Transverse colon (tissue), 4 donors: Measurements from ENCODE around the gene CD226. TPM values are rescaled to one million over a fixed set of nuclear protein-coding genes. Genes with fewer than 3 reads are reported as not detected.
"Not testable (repeated sequence)": the region's sequence is repeated elsewhere in the genome, so short reads cannot be mapped to it uniquely, and the experiment has no call there.

Experiments
- DNase-seq: peaks from one replicate; pipeline ENCODE4 v3.0.0-alpha.2; 2019
- H3K27ac ChIP-seq, 4 donors: fragments of 200-600 bp; sonication (generic); 2 replicates each; pipeline ENCODE4 v1.5.1; 2016 to 2018; ENCODE audit warnings: inconsistent platforms in 4 of 4
- H3K27me3 ChIP-seq: fragments of 200-600 bp; sonication (generic); 2 replicates; pipeline ENCODE4 v1.5.1; 2017; ENCODE audit warnings: inconsistent platforms
- H3K36me3 ChIP-seq, 4 donors: fragments of 200-600 bp; sonication (generic); 2 replicates each; pipeline ENCODE4 v1.5.1; 2017 to 2019; ENCODE audit warnings: inconsistent platforms in 4 of 4
- H3K4me1 ChIP-seq, 4 donors: fragments of 200-600 bp; sonication (generic); 2 replicates each; pipeline ENCODE4 v1.5.1; 2017 to 2020; ENCODE audit warnings: inconsistent platforms in 4 of 4
- H3K4me3 ChIP-seq, 4 donors: fragments of 200-600 bp; sonication (generic); 1 replicate in 1 of 4; 2 replicates in 3 of 4; pipeline versions ENCODE4 v1.5.1 to v1.6.1; 2017 to 2019; ENCODE audit warnings: inconsistent platforms in 4 of 4
- H3K9me3 ChIP-seq, 2 donors: fragments of 200-600 bp; sonication (generic); 2 replicates each; pipeline ENCODE4 v1.5.1; 2017 to 2019; ENCODE audit warnings: inconsistent platforms in 2 of 2
- EP300 ChIP-seq: sonication (generic); formaldehyde crosslinking; IDR thresholded peaks from one replicate; pipeline ENCODE4 v1.6.1; 2017; ENCODE audit warnings: antibody characterized with exemption, low read depth
- POLR2A ChIP-seq: fragments of 450-650 bp; IDR thresholded peaks from one replicate; pipeline ENCODE4 v1.6.1; 2016; ENCODE audit warnings: antibody characterized with exemption, mild to moderate bottlenecking, moderate library complexity
- POLR2AphosphoS5 ChIP-seq, 3 donors: sonication (generic); formaldehyde crosslinking; IDR thresholded peaks; one replicate each; pipeline ENCODE4 v1.6.1; 2016; ENCODE audit warnings: antibody characterized with exemption in 3 of 3
- WGBS, 2 donors: methylation state at CpG; one replicate each; pipeline ENCODE4 v1.1.5; 2018; ENCODE audit warnings: low coverage in 1 of 2; 5-methylcytosine and 5-hydroxymethylcytosine counted together
- in situ Hi-C, 4 donors: fragments of 200-750 bp; cut with MboI; loops; one replicate each; pipeline versions ENCODE4 v1.15.0 to v1.15.1; 2017; ENCODE audit warnings: low sequenced_read_pairs in 3 of 4, low pct_ligation_motif_present in 1 of 4, low pct_unique_long_range_greater_than_20kb in 1 of 4
- intact Hi-C: fragments of 100-400 bp; cut with DNase I; formaldehyde crosslinking; loops from one replicate; pipeline ENCODE4 v1.15.1; 2023; ENCODE audit warnings: low total_unique reads
- total RNA-seq, 4 donors: library from RNA; depleted of rRNA; stranded (reverse); fragments of >200 nt; gene quantifications; one replicate each; pipeline ENCODE4 v1.1.0, GENCODE V29; 2016
- TF ChIP-seq, protein P1 (sequence below), 5 experiments: fragments of 200-600 bp in 3 of 5; fragments of 450-650 bp in 2 of 5; sonication (generic) in 3 of 5; IDR thresholded peaks; 1 replicate in 2 of 5; 2 replicates in 3 of 5; pipeline ENCODE4 v1.5.1; 2016 to 2017; ENCODE audit warnings: antibody characterized with exemption in 5 of 5, inconsistent platforms in 3 of 5, mild to moderate bottlenecking in 2 of 5, moderate library complexity in 1 of 5

The CD226 gene
- total RNA-seq, 4 donors from 2014 or later: 0.96 to 16.8 (median 4.0) TPM

- 80 to 89% methylated on average over 1 to 2 of the region's 2 CpGs for WGBS, 2 donors
- Histone ChIP-seq H3K27me3 (no peaks in the 10 kb centered on the region), H3K27ac (no peak overlapping the region), H3K36me3 (no peaks in the 10 kb centered on the region), H3K4me3 (no peak overlapping the region), H3K9me3 (no peaks in the 10 kb centered on the region), H3K4me1 (no peaks in the 10 kb centered on the region)
- no peak for DNase-seq
- intact Hi-C loops (no loop called here), in situ Hi-C loops (no loop called here)
- TF ChIP-seq EP300: no peak
- TF ChIP-seq POLR2AphosphoS5 (IDR thresholded peaks at IDR 0.05): no peak
- TF ChIP-seq, protein P1, sequence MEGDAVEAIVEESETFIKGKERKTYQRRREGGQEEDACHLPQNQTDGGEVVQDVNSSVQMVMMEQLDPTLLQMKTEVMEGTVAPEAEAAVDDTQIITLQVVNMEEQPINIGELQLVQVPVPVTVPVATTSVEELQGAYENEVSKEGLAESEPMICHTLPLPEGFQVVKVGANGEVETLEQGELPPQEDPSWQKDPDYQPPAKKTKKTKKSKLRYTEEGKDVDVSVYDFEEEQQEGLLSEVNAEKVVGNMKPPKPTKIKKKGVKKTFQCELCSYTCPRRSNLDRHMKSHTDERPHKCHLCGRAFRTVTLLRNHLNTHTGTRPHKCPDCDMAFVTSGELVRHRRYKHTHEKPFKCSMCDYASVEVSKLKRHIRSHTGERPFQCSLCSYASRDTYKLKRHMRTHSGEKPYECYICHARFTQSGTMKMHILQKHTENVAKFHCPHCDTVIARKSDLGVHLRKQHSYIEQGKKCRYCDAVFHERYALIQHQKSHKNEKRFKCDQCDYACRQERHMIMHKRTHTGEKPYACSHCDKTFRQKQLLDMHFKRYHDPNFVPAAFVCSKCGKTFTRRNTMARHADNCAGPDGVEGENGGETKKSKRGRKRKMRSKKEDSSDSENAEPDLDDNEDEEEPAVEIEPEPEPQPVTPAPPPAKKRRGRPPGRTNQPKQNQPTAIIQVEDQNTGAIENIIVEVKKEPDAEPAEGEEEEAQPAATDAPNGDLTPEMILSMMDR (IDR thresholded peaks at IDR 0.05): no peak
- no peak for TF ChIP-seq POLR2A
Measured at GRCh38 chr18:69944436-69944835, 3.2 kb downstream of the CD226 start.

- Histone ChIP-seq H3K27me3 (no peaks in the 10 kb centered on the region), H3K9me3 (no peaks in the 10 kb centered on the region), H3K27ac (no peak overlapping the region), H3K4me3 (no peak overlapping the region), H3K4me1 (no peaks in the 10 kb centered on the region), H3K36me3 (no peaks in the 10 kb centered on the region)
- in situ Hi-C loops (no loop called here), intact Hi-C loops (no loop called here)
- DNase-seq: no peak
- TF ChIP-seq, protein P1 (IDR thresholded peaks at IDR 0.05): no peak
- TF ChIP-seq POLR2A (no peak), POLR2AphosphoS5 (IDR thresholded peaks at IDR 0.05) (no peak), EP300 (no peak)
- WGBS, 2 donors: 75 to 88% methylated on average over 1 to 3 of the region's 3 CpGs
Measured at GRCh38 chr18:69943021-69943420, 4.7 kb downstream of the CD226 start.

DNA sequence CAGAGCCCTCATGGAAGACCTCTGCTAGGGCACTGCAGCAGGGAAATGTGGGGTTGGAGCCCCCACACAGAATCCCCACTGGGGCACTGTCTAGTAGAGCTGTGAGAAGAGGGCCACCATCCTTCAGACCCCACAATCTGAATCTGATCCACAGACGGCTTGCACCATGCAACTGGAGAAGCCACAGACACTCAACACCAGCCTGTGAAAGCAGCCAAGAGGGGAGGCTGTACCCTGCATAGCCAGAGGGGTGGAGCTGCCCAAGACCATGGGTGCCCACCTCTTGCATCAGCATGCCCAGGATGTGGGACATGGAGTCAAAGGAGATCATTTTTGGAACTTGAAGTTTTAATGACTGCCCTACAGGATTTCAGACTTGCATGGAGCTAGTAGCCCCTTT lies 6.5 kb downstream of the CD226 start:
- no peaks in the 10 kb centered on the region for H3K27me3 ChIP-seq
- WGBS, 2 donors: 78% methylated on average over 1 of the region's 1 CpG; no CpG with 5 or more reads in 1 of the 2 donors

GRCh38 chr18:69939812-69940211 lies 7.9 kb downstream of the CD226 start:
- not testable (repeated sequence) for H3K4me3 ChIP-seq

More for the DNA sequence above, 6.5 kb downstream of the CD226 start:
- in situ Hi-C loops: no loop called here
- H3K4me1 ChIP-seq: peaks cover 0 to 4% (median 2%) of the 10 kb centered on the region in 4 donors
- no peaks in the 10 kb centered on the region for H3K36me3 ChIP-seq
- intact Hi-C loops: no loop called here
- H3K4me3 ChIP-seq: no peak overlapping the region
- no peak overlapping the region for H3K27ac ChIP-seq
- DNase-seq: no peak
- no peak for TF ChIP-seq POLR2AphosphoS5 (IDR thresholded peaks at IDR 0.05)
- H3K9me3 ChIP-seq: no peaks in the 10 kb centered on the region

DNA sequence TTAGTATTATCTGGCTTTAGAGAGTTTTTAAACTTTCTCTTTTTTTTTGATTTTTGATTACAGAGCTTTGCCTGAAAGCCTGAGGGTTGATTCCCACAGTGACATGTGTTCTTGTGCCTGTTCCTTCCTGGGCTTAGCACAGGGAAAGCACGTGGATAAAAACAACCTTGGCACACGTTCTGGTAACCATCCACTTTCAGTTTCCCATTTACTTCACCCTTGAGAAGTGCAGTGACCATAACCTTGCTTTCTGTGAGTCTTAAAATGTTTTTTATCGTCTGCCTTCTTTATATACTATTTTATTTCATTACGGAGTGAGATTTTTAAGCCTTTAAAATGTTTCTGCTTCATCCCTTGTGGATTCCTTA lies 11.5 kb downstream of the CD226 start:
- in situ Hi-C loops: no loop called here

More at GRCh38 chr18:69939812-69940211, 7.9 kb downstream of the CD226 start:
- H3K4me1 ChIP-seq, H3K27ac ChIP-seq, intact Hi-C loops, DNase-seq, H3K27me3 ChIP-seq, in situ Hi-C loops, H3K36me3 ChIP-seq, H3K9me3 ChIP-seq: not testable (repeated sequence)
- 70 to 80% methylated on average over 2 to 4 of the region's 4 CpGs for WGBS, 2 donors

More for the DNA sequence above, 11.5 kb downstream of the CD226 start:
- no peak for DNase-seq
- WGBS, 2 donors: 23 to 31% methylated on average over 4 of the region's 4 CpGs
- H3K27me3 ChIP-seq: no peaks in the 10 kb centered on the region
- no peak overlapping the region for H3K4me3 ChIP-seq
- intact Hi-C loops: no loop called here
- TF ChIP-seq, protein P1 (IDR thresholded peaks at IDR 0.05): no peak
- TF ChIP-seq EP300: no peak
- TF ChIP-seq POLR2A: no peak
- TF ChIP-seq POLR2AphosphoS5 (IDR thresholded peaks at IDR 0.05): no peak
- no peaks in the 10 kb centered on the region for H3K9me3 ChIP-seq
- H3K4me1 ChIP-seq: peaks cover 0 to 4% (median 2%) of the 10 kb centered on the region in 4 donors
- H3K36me3 ChIP-seq: no peaks in the 10 kb centered on the region
- peak overlapping the region in 1 of 4 donors; percentile 20 for H3K27ac ChIP-seq
